HCEC 1CT (cell line): ENCODE measurements around the gene OR2A25.

ENCODE experiments used
- DNase-seq: peaks from one replicate; pipeline ENCODE4 v3.0.0-alpha.2; 2017

OR2A25 gene

GRCh38 chr7:144085978-144086377 is 16.4 kb downstream of the OR2A25 start, which contains the start of gene OR2A12:
Gene OR2A12, plus strand, starts transcription at chr7:144086278. Its CDS starts 8,830 bp downstream, at chr7:144095108.
- DNase-seq: no peak

- DNase-seq: no peak
These were observed 17.1 kb downstream of the OR2A25 start for GRCh38 chr7:144086730-144087129.

- DNase-seq: no peak
These were observed 17.6 kb downstream of the OR2A25 start for GRCh38 chr7:144087230-144087629.

GRCh38 chr7:144090667-144091066 is 21.1 kb downstream of the OR2A25 start:
- no peak for DNase-seq

- no peak for DNase-seq
These were observed 29.2 kb downstream of the OR2A25 start for GRCh38 chr7:144098776-144099175.

GRCh38 chr7:144100607-144101006 is 31.0 kb downstream of the OR2A25 start:
- DNase-seq: no peak

GRCh38 chr7:144102041-144102440 is 32.4 kb downstream of the OR2A25 start:
- no peak for DNase-seq

- no peak for DNase-seq
These were observed 35.6 kb downstream of the OR2A25 start for GRCh38 chr7:144105211-144105610.

GRCh38 chr7:144109283-144109682 is 39.7 kb downstream of the OR2A25 start, which contains the start of gene OR2A2:
Gene OR2A2, plus strand, starts transcription at chr7:144109583. Its CDS starts 0 bp downstream, at chr7:144109583.
- DNase-seq: no peak

GRCh38 chr7:144110272-144110671 is 40.7 kb downstream of the OR2A25 start:
- no peak for DNase-seq

- DNase-seq: no peak
These were observed 44.0 kb downstream of the OR2A25 start for GRCh38 chr7:144113651-144114050.

- DNase-seq: no peak
These were observed 48.7 kb downstream of the OR2A25 start for GRCh38 chr7:144118341-144118740.

- no peak for DNase-seq
These were observed 53.3 kb downstream of the OR2A25 start, which contains the start of gene OR2A14 for GRCh38 chr7:144122876-144123275. Gene OR2A14, plus strand, starts transcription at chr7:144123176. Its CDS starts 5,937 bp downstream, at chr7:144129113.
